ENCODE measurements around the gene BCL11B. TPM values are rescaled to one million over a fixed set of nuclear protein-coding genes. Genes with fewer than 3 reads are reported as not detected.

Gene BCL11B
- total RNA-seq, 1 donor from 2014 or later: 0.23 TPM

GRCh38 chr14:99132821-99133635 is 139.0 kb downstream of the BCL11B start:
- no peak for TF ChIP-seq CTCF (conservative IDR thresholded peaks at IDR 0.05; ENCODE audit: low read depth, low read length)
- DNase-seq (ENCODE audit: low read depth): no peak

GRCh38 chr14:99131632-99132271 is 140.2 kb downstream of the BCL11B start:
- TF ChIP-seq CTCF (conservative IDR thresholded peaks at IDR 0.05; ENCODE audit: low read depth, low read length): no peak
- H3K4me3 ChIP-seq (ENCODE audit: low read depth, low read length): no peak overlapping the region
- no peak for DNase-seq (ENCODE audit: low read depth)

More at GRCh38 chr14:99132821-99133635, 139.0 kb downstream of the BCL11B start:
- H3K4me3 ChIP-seq (ENCODE audit: low read depth, low read length): no peak overlapping the region

- DNase-seq (ENCODE audit: low read depth): no peak
- H3K4me3 ChIP-seq (ENCODE audit: low read depth, low read length): no peak overlapping the region
- no peak for TF ChIP-seq CTCF (conservative IDR thresholded peaks at IDR 0.05; ENCODE audit: low read depth, low read length)
Observed at GRCh38 chr14:99129998-99130397, 142.0 kb downstream of the BCL11B start.

GRCh38 chr14:99129211-99129696 is 142.7 kb downstream of the BCL11B start:
- no peak for TF ChIP-seq CTCF (conservative IDR thresholded peaks at IDR 0.05; ENCODE audit: low read depth, low read length)
- no peak for DNase-seq (ENCODE audit: low read depth)
- no peak overlapping the region for H3K4me3 ChIP-seq (ENCODE audit: low read depth, low read length)

GRCh38 chr14:99128185-99128584 is 143.8 kb downstream of the BCL11B start:
- no peak for DNase-seq (ENCODE audit: low read depth)
- TF ChIP-seq CTCF (conservative IDR thresholded peaks at IDR 0.05; ENCODE audit: low read depth, low read length): no peak
- H3K4me3 ChIP-seq (ENCODE audit: low read depth, low read length): no peak overlapping the region

- H3K4me3 ChIP-seq (ENCODE audit: low read depth, low read length): no peak overlapping the region
- DNase-seq (ENCODE audit: low read depth): no peak
- TF ChIP-seq CTCF (conservative IDR thresholded peaks at IDR 0.05; ENCODE audit: low read depth, low read length): no peak
Observed at GRCh38 chr14:99127651-99128167, 144.3 kb downstream of the BCL11B start.
